Measurements from ENCODE around the gene UPP2. TPM values are rescaled to one million over a fixed set of nuclear protein-coding genes. Genes with fewer than 3 reads are reported as not detected.

The UPP2 gene
- total RNA-seq, 1 donor = not detected

DNA sequence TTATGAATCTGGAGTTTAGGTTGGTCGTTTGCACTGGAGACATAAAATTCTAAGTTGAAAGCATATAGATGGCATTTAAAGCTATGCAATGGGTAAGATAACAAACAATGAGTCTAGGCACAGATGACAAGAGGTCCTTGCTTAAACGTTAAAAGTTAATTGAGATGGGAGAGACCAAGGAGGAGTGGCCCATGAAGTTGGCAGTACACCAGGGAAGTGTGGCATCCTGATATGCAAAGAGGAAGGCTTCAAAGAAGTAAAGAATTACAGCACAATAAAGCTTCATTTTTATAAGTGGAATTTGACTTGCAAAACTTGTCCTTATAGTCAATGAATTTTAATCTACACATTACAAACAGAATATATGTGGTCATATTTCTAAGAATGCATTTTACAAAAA lies 23.2 kb downstream of the UPP2 start:
- H3K4me3 ChIP-seq (ENCODE audit: low read length) = no peak overlapping the region
- H3K4me1 ChIP-seq (ENCODE audit: insufficient read depth, low read length) = no peaks in the 10 kb centered on the region
- H3K9me3 ChIP-seq (ENCODE audit: low read depth, low read length) = no peaks in the 10 kb centered on the region
- H3K27me3 ChIP-seq (ENCODE audit: insufficient read depth, low read length) = no peaks in the 10 kb centered on the region

GRCh38 chr2:158125756-158126498 lies 24.3 kb downstream of the UPP2 start:
- no peaks in the 10 kb centered on the region for H3K27me3 ChIP-seq (ENCODE audit: insufficient read depth, low read length)
- H3K9me3 ChIP-seq (ENCODE audit: low read depth, low read length) = no peaks in the 10 kb centered on the region
- no peaks in the 10 kb centered on the region for H3K4me1 ChIP-seq (ENCODE audit: insufficient read depth, low read length)
- H3K4me3 ChIP-seq (ENCODE audit: low read length) = no peak overlapping the region

DNA sequence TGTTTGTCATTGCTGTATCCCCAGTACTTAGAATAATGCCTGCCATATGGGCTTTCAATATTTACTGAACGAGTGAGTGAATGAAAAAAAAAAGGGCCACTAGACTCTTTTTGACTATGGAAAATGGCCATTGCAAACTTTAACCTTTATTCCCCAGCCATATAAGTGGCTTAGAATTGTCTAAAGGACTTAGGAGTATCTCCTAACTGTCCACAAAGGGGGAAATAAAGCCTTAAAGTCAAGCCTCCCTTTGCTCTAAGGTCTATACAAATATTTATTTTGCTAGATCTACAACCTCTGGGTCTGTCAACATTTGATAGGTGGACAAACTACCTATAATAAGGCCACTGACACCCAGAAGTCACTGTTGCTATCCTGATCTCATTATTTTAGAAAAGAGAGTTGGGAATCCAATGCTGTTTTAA lies 25.7 kb downstream of the UPP2 start:
- Histone ChIP-seq H3K9me3 (ENCODE audit: low read depth, low read length) (no peaks in the 10 kb centered on the region), H3K4me1 (ENCODE audit: insufficient read depth, low read length) (no peaks in the 10 kb centered on the region), H3K4me3 (ENCODE audit: low read length) (no peak overlapping the region), H3K27me3 (ENCODE audit: insufficient read depth, low read length) (no peaks in the 10 kb centered on the region)

GRCh38 chr2:158128168-158128973 lies 26.7 kb downstream of the UPP2 start:
- Histone ChIP-seq H3K4me1 (ENCODE audit: insufficient read depth, low read length) (no peaks in the 10 kb centered on the region), H3K27me3 (ENCODE audit: insufficient read depth, low read length) (no peaks in the 10 kb centered on the region), H3K9me3 (ENCODE audit: low read depth, low read length) (no peaks in the 10 kb centered on the region), H3K4me3 (ENCODE audit: low read length) (no peak overlapping the region)

GRCh38 chr2:158129037-158129436 lies 27.4 kb downstream of the UPP2 start:
- H3K4me1 ChIP-seq (ENCODE audit: insufficient read depth, low read length) = no peaks in the 10 kb centered on the region
- H3K9me3 ChIP-seq (ENCODE audit: low read depth, low read length) = no peaks in the 10 kb centered on the region
- no peak overlapping the region for H3K4me3 ChIP-seq (ENCODE audit: low read length)
- no peaks in the 10 kb centered on the region for H3K27me3 ChIP-seq (ENCODE audit: insufficient read depth, low read length)

DNA sequence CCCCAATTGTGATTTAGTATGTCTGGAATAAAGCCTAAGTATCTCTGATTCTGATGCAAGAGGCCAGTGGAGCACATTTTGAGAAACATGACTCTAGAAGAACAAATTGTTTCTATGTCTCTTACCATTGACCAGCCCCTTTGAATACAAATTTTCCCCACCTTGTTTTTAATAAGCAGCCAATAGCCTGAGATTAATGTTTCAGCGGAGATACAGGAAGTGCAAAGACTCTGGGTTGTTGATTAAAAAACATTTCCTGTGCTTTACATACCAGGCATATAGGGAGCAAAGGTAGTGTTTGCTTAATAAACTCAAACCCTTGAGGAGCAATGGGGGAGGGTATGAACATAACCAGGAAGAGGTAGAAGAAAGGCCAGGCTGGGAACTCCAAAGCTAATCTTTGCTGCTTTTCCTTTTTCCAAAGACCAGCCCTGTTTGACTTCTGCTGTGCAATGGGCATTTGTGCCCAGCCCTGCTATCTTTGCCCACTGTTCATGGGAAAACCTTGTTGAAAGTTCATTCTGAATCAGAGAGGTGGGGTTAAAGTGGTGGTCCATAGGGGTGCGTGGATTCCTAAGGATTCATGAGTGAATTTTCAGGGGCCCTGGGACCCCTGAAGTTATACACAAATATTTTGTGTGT lies 29.3 kb downstream of the UPP2 start:
- H3K9me3 ChIP-seq (ENCODE audit: low read depth, low read length) = no peaks in the 10 kb centered on the region
- no peaks in the 10 kb centered on the region for H3K4me1 ChIP-seq (ENCODE audit: insufficient read depth, low read length)
- H3K4me3 ChIP-seq (ENCODE audit: low read length) = no peak overlapping the region
- H3K27me3 ChIP-seq (ENCODE audit: insufficient read depth, low read length) = no peaks in the 10 kb centered on the region

GRCh38 chr2:158131483-158131912 lies 29.8 kb downstream of the UPP2 start:
- Histone ChIP-seq H3K4me1 (ENCODE audit: insufficient read depth, low read length) (no peaks in the 10 kb centered on the region), H3K4me3 (ENCODE audit: low read length) (no peak overlapping the region), H3K9me3 (ENCODE audit: low read depth, low read length) (no peaks in the 10 kb centered on the region), H3K27me3 (ENCODE audit: insufficient read depth, low read length) (no peaks in the 10 kb centered on the region)

DNA sequence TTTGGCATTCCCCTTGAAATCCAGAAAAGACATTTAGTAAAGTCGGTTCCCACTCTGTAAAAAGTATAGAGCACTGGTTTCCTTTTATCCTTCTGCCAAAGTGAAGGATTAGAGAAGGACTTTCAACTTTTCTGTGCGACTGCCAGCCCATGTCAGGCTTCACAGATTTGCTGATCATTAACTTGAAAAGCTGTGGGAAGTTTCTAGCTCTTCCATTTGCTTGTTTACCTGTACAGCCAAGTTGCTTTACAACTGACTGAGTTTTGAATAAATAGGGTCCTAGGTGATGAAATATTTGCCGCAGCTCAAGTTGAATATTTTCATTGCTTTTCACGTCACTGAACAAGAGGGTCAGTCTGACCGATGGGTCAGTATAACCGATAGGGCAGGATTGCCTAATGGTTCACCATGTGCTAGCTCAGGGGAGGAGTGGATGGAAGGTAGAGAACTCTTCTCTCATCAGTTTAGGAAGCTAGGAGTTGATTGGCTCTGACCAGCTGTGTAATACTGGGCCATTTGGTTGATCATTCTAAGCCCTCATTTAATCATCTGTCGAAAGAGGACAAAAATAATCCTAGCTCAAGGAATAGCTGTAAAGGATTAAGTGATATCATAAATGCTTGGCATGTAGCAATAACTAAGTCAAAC lies 30.4 kb downstream of the UPP2 start:
- Histone ChIP-seq H3K27me3 (ENCODE audit: insufficient read depth, low read length) (no peaks in the 10 kb centered on the region), H3K4me1 (ENCODE audit: insufficient read depth, low read length) (no peaks in the 10 kb centered on the region), H3K9me3 (ENCODE audit: low read depth, low read length) (no peaks in the 10 kb centered on the region), H3K4me3 (ENCODE audit: low read length) (no peak overlapping the region)

GRCh38 chr2:158134055-158134454 lies 32.4 kb downstream of the UPP2 start:
- H3K4me3 ChIP-seq (ENCODE audit: low read length) = no peak overlapping the region
- H3K27me3 ChIP-seq (ENCODE audit: insufficient read depth, low read length) = no peaks in the 10 kb centered on the region
- H3K4me1 ChIP-seq (ENCODE audit: insufficient read depth, low read length) = no peaks in the 10 kb centered on the region
- no peaks in the 10 kb centered on the region for H3K9me3 ChIP-seq (ENCODE audit: low read depth, low read length)

- Histone ChIP-seq H3K4me3 (ENCODE audit: low read length) (no peak overlapping the region), H3K27me3 (ENCODE audit: insufficient read depth, low read length) (no peaks in the 10 kb centered on the region), H3K4me1 (ENCODE audit: insufficient read depth, low read length) (no peaks in the 10 kb centered on the region), H3K9me3 (ENCODE audit: low read depth, low read length) (no peaks in the 10 kb centered on the region)
Observed at GRCh38 chr2:158134655-158135054, 33.0 kb downstream of the UPP2 start.

- Histone ChIP-seq H3K27me3 (ENCODE audit: insufficient read depth, low read length) (no peaks in the 10 kb centered on the region), H3K9me3 (ENCODE audit: low read depth, low read length) (no peaks in the 10 kb centered on the region), H3K4me3 (ENCODE audit: low read length) (no peak overlapping the region), H3K4me1 (ENCODE audit: insufficient read depth, low read length) (no peaks in the 10 kb centered on the region)
Observed at GRCh38 chr2:158135096-158135495, 33.4 kb downstream of the UPP2 start.

GRCh38 chr2:158138255-158138654 lies 36.6 kb downstream of the UPP2 start:
- no peaks in the 10 kb centered on the region for H3K9me3 ChIP-seq (ENCODE audit: low read depth, low read length)
- H3K4me1 ChIP-seq (ENCODE audit: insufficient read depth, low read length) = peaks cover 11% of the 10 kb centered on the region
- H3K27me3 ChIP-seq (ENCODE audit: insufficient read depth, low read length) = no peaks in the 10 kb centered on the region
- no peak overlapping the region for H3K4me3 ChIP-seq (ENCODE audit: low read length)

DNA sequence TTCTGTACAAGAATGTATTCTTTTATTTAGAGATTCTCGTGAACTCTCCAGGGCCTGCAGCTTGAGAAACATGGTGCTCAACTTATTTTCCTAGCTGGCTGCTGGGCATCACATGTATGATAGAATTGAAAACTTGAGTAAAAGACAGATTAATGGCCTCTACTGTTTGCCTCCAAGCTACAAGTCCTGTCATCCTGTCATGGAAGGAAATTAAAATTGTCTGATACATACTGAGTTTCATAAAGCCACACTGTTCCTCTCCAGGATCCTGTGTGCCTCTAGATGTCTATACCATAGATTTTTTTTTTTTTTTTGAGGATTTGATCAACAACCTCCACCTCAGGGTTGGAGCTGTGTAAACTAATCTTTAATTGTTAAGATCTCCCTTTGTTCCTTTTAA lies 38.5 kb downstream of the UPP2 start:
- H3K4me1 ChIP-seq (ENCODE audit: insufficient read depth, low read length) = peaks cover 17% of the 10 kb centered on the region
- no peak overlapping the region for H3K4me3 ChIP-seq (ENCODE audit: low read length)
- H3K27me3 ChIP-seq (ENCODE audit: insufficient read depth, low read length) = no peaks in the 10 kb centered on the region

GRCh38 chr2:158142165-158142564 lies 40.5 kb downstream of the UPP2 start:
- Histone ChIP-seq H3K4me1 (ENCODE audit: insufficient read depth, low read length) (peaks cover 17% of the 10 kb centered on the region), H3K9me3 (ENCODE audit: low read depth, low read length) (no peaks in the 10 kb centered on the region), H3K27me3 (ENCODE audit: insufficient read depth, low read length) (no peaks in the 10 kb centered on the region), H3K4me3 (ENCODE audit: low read length) (no peak overlapping the region)

More for the DNA sequence above, 38.5 kb downstream of the UPP2 start:
- H3K9me3 ChIP-seq (ENCODE audit: low read depth, low read length) = no peaks in the 10 kb centered on the region
